Smooth muscle cell (in vitro differentiated cells): Measurements from ENCODE around the gene FBXL3. TPM values are rescaled to one million over a fixed set of nuclear protein-coding genes. Genes with fewer than 3 reads are reported as not detected.

Experiments
- DNase-seq: peaks from one replicate; lab custom pipeline; 2025; ENCODE audit not compliant: unreplicated experiment; lab: John Stamatoyannopoulos, UW
- H2AFZ ChIP-seq: fragments of 200-600 bp; sonication (generic); 2 replicates; pipeline ENCODE4 v1.6.0; 2016; ENCODE audit warnings: antibody characterized with exemption, low read depth, mild to moderate bottlenecking
- H3F3A ChIP-seq: fragments of 200-600 bp; sonication (generic); 2 replicates; pipeline ENCODE4 v1.6.0; 2017; ENCODE audit warnings: antibody characterized with exemption, low read depth
- H3K27ac ChIP-seq: fragments of 200-600 bp; sonication (generic); 2 replicates; pipeline ENCODE4 v1.5.1; 2016; ENCODE audit warnings: low read depth, mild to moderate bottlenecking
- H3K27me3 ChIP-seq: fragments of 200-600 bp; sonication (generic); 2 replicates; pipeline ENCODE4 v1.6.1; 2016; ENCODE audit warnings: low read depth, mild to moderate bottlenecking
- H3K36me3 ChIP-seq: fragments of 200-600 bp; sonication (generic); 2 replicates; pipeline ENCODE4 v1.5.1; 2016; ENCODE audit warnings: low read depth
- H3K4me1 ChIP-seq: fragments of 200-600 bp; sonication (generic); 2 replicates; pipeline ENCODE4 v1.5.1; 2016; ENCODE audit warnings: low read depth
- H3K4me2 ChIP-seq: fragments of 200-600 bp; sonication (generic); 2 replicates; pipeline ENCODE4 v1.6.0; 2016; ENCODE audit warnings: mild to moderate bottlenecking
- H3K4me3 ChIP-seq: fragments of 200-600 bp; sonication (generic); 2 replicates; pipeline ENCODE4 v1.5.1; 2016; ENCODE audit warnings: mild to moderate bottlenecking
- H3K79me2 ChIP-seq: fragments of 200-600 bp; sonication (generic); 2 replicates; pipeline ENCODE4 v1.6.0; 2016; ENCODE audit warnings: low read depth, mild to moderate bottlenecking
- H3K9ac ChIP-seq: fragments of 200-600 bp; sonication (generic); 2 replicates; pipeline ENCODE4 v1.6.0; 2016; ENCODE audit warnings: low read depth
- H3K9me3 ChIP-seq: fragments of 200-600 bp; sonication (generic); replicated peaks from 2 replicates; pipeline ENCODE4 v1.5.1; 2016; ENCODE audit warnings: low read depth
- H4K20me1 ChIP-seq: fragments of 200-600 bp; sonication (generic); 2 replicates; pipeline ENCODE4 v1.6.0; 2016; ENCODE audit warnings: low read depth
- WGBS: methylation state at CpG from one replicate; pipeline ENCODE4 v1.1.7; 2016; ENCODE audit warnings: low lambda C conversion rate; 5-methylcytosine and 5-hydroxymethylcytosine counted together
- polyA plus RNA-seq: library from polyadenylated mRNA; unstranded; fragments of >200 nt; fragmentation: Nextera tagmentation; extraction: Ambion mirVana; gene quantifications from 2 replicates; pipeline ENCODE4 v1.2.1, GENCODE V29; 2016
- total RNA-seq: library from RNA; depleted of rRNA; stranded (reverse); fragments of >200 nt; gene quantifications from 2 replicates; pipeline ENCODE4 v1.2.3, GENCODE V29; 2014
- TF ChIP-seq, protein P1 (sequence below): fragments of 200-600 bp; sonication (generic); IDR thresholded peaks from 2 replicates; pipeline ENCODE4 v1.5.1; 2017; ENCODE audit warnings: borderline replicate concordance, mild to moderate bottlenecking, antibody characterized with exemption; ENCODE audit not compliant: insufficient read depth, poor library complexity, severe bottlenecking

The FBXL3 gene
- total and polyA plus RNA-seq, 2 experiments from 2014 or later: 25.2 to 54.7 TPM

DNA sequence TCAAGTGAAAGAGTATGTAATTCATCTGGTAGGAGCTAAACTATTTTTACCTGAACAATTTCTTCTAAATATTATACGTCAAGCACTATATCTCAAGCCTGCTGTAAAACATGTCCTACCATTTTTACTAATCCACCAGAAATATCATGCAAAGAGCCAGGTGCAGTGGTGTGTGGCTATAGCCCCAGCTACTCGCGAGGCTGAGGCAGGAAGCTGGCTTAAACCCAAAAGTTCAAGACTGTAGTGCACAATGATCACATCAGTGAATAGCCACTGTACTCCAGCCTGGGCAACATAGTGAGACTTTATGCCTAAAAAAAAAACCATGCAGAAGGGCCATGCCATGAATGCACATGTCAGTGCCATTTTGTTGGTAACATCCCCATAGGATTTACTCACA lies 55.7 kb downstream of the FBXL3 start:
- no peak overlapping the region for H2AFZ ChIP-seq
- H3F3A ChIP-seq: peaks cover 1% of the 10 kb centered on the region
- H3K9me3 ChIP-seq: no peaks in the 10 kb centered on the region
- no peaks in the 10 kb centered on the region for H3K27me3 ChIP-seq
- no peak overlapping the region for H3K9ac ChIP-seq
- no peaks in the 10 kb centered on the region for H3K36me3 ChIP-seq
- no peak overlapping the region for H3K27ac ChIP-seq
- H3K4me1 ChIP-seq: no peaks in the 10 kb centered on the region
- no peaks in the 10 kb centered on the region for H4K20me1 ChIP-seq
- WGBS: 92% methylated on average over 3 of the region's 3 CpGs
- DNase-seq: no peak
- TF ChIP-seq, protein P1, sequence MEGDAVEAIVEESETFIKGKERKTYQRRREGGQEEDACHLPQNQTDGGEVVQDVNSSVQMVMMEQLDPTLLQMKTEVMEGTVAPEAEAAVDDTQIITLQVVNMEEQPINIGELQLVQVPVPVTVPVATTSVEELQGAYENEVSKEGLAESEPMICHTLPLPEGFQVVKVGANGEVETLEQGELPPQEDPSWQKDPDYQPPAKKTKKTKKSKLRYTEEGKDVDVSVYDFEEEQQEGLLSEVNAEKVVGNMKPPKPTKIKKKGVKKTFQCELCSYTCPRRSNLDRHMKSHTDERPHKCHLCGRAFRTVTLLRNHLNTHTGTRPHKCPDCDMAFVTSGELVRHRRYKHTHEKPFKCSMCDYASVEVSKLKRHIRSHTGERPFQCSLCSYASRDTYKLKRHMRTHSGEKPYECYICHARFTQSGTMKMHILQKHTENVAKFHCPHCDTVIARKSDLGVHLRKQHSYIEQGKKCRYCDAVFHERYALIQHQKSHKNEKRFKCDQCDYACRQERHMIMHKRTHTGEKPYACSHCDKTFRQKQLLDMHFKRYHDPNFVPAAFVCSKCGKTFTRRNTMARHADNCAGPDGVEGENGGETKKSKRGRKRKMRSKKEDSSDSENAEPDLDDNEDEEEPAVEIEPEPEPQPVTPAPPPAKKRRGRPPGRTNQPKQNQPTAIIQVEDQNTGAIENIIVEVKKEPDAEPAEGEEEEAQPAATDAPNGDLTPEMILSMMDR: no peak
- H3K79me2 ChIP-seq: no peaks in the 10 kb centered on the region
- no peak overlapping the region for H3K4me3 ChIP-seq
- no peak overlapping the region for H3K4me2 ChIP-seq

DNA sequence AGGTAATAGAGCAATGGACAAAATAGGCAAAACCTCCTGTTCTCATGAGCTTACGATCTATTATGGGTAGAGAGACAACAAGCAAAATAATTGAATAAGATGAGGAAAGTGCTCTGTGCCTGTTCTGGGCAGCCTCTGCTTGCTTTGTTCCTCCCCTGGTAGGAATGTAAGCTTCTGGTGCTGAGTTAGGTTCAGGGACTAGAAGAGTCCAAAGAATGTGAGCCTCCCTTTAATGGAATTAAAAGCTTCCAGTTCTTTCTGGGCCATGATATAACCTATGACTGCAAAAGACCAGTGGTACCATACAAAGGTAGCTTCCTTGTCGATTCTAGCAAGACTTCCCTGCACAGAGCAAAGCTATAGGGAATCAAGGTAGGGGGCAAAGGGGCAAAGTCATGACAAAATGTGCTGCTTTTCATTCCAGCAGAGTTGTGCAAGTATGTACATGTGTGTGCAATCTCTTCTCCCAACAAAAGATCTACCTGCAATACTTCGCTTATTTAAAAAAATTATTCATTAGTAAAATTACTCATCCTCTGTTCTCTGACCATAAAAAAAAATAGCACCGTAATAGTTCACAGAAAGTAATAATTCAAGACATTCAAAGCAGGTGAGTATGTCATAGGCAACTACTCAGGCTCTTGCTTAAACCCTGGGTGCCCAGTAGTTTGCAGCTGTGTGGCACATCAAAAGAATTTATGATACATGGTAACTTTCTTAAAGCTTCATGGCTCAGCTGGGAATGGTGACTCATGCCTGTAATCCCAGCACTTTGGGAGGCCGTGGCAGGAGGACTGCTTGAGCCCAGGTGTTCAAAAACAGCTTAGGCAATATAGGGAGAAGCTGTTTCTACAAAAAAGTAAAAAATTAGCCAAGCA lies 57.2 kb downstream of the FBXL3 start:
- H4K20me1 ChIP-seq: no peaks in the 10 kb centered on the region
- DNase-seq: no peak
- no peaks in the 10 kb centered on the region for H3K9me3 ChIP-seq
- H3K79me2 ChIP-seq: no peaks in the 10 kb centered on the region
- TF ChIP-seq, protein P1: no peak
- WGBS: 73% methylated on average over 5 of the region's 5 CpGs
- no peak overlapping the region for H3K4me3 ChIP-seq
- no peaks in the 10 kb centered on the region for H3K36me3 ChIP-seq
- H3K27me3 ChIP-seq: no peaks in the 10 kb centered on the region
- H3K4me1 ChIP-seq: no peaks in the 10 kb centered on the region
- no peak overlapping the region for H3K9ac ChIP-seq
- H3F3A ChIP-seq: peaks cover 13% of the 10 kb centered on the region
- H3K27ac ChIP-seq: no peak overlapping the region
- no peak overlapping the region for H2AFZ ChIP-seq
- no peak overlapping the region for H3K4me2 ChIP-seq

DNA sequence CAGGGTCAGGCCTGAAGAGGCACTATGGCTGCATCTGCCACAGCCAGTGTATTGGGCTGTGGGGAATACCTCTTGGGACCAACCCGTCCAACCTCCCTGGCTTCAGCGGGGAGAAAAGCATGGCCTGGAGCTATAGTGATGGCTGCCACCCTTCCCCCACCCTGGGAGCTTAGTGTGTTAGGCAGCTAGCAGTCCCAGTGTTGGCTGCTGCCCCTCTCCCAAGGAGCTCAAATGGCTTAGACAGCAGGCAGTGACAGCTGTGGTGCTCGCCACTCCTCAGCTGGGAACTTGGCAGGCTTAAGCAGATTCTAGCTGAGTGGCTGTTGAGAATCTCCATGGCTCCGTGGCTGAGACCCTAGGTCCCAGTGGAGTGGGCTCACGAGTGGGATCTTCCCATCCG lies 58.9 kb downstream of the FBXL3 start:
- H3K4me3 ChIP-seq: no peak overlapping the region
- WGBS: 74% methylated on average over 6 of the region's 6 CpGs
- TF ChIP-seq, protein P1: no peak
- H2AFZ ChIP-seq: no peak overlapping the region
- H3F3A ChIP-seq: peaks cover 13% of the 10 kb centered on the region
- H3K9ac ChIP-seq: no peak overlapping the region
- no peaks in the 10 kb centered on the region for H4K20me1 ChIP-seq
- H3K4me1 ChIP-seq: no peaks in the 10 kb centered on the region
- H3K27me3 ChIP-seq: no peaks in the 10 kb centered on the region
- H3K4me2 ChIP-seq: no peak overlapping the region
- no peak overlapping the region for H3K27ac ChIP-seq
- no peaks in the 10 kb centered on the region for H3K79me2 ChIP-seq
- DNase-seq: no peak
- H3K9me3 ChIP-seq: no peaks in the 10 kb centered on the region
- no peaks in the 10 kb centered on the region for H3K36me3 ChIP-seq

DNA sequence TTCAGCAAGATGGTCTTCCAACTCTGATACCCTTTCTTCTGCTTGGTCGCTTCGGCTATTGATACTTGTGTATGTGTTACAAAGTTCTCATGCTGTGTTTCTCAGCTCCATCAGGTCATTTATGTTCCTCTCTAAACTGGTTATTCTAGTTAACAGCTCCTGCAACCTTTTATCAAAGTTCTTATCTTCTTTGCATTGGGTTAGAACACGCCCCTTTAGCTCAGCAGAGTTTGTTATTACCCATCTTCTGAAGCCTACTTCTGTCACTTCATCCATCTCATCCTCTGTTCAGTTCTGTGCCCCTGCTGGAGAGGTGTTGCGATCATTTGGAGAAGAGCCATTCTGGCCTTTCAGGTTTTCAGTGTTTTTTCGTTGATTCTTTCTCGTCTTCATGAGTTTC lies 59.9 kb downstream of the FBXL3 start:
- Histone ChIP-seq H3K36me3 (no peaks in the 10 kb centered on the region), H3K4me2 (no peak overlapping the region), H3K9me3 (no peaks in the 10 kb centered on the region), H3K4me3 (no peak overlapping the region), H3F3A (peaks cover 13% of the 10 kb centered on the region), H3K9ac (no peak overlapping the region), H2AFZ (no peak overlapping the region), H3K4me1 (no peaks in the 10 kb centered on the region), H3K27ac (no peak overlapping the region), H3K27me3 (no peaks in the 10 kb centered on the region), H3K79me2 (no peaks in the 10 kb centered on the region), H4K20me1 (no peaks in the 10 kb centered on the region)
- 90% methylated on average over 6 of the region's 6 CpGs for WGBS
- DNase-seq: no peak
- TF ChIP-seq, protein P1: no peak
